IMR-90 (cell line): ENCODE measurements around the gene ADAMTS8. TPM values are rescaled to one million over a fixed set of nuclear protein-coding genes. Genes with fewer than 3 reads are reported as not detected.

Source experiments
- ATAC-seq: fragments of 200-7000 bp; cut with Tn5 transposase; 2 replicates; pipeline ENCODE4 v1.9.1; 2020; ENCODE audit warnings: low read depth, mild to moderate bottlenecking, moderate library complexity
- BruUV-seq: library from RNA; stranded (reverse); fragments of 400-500 nt; replicated peaks from 2 replicates; lab custom pipeline; 2021; lab: Mats Ljungman, UMichigan
- CTCF ChIA-PET: fragments of 300-600 bp; formaldehyde crosslinking; extraction: SDS; loops from one replicate; lab custom pipeline; 2021; ENCODE audit warnings: antibody characterized with exemption; lab: Yijun Ruan, JAX
- POLR2A ChIA-PET: fragments of 300-600 bp; sonication (Branson Sonifier 250); formaldehyde crosslinking; loops from one replicate; lab custom pipeline; 2022; ENCODE audit warnings: antibody characterized with exemption; ENCODE audit not compliant: unreplicated experiment; lab: Charles Lee
- DNase-seq: peaks from one replicate; pipeline ENCODE4 v3.0.0; 2013
- H2AFZ ChIP-seq: replicated peaks from 2 replicates; pipeline ENCODE3; 2013; ENCODE audit warnings: low read length, mild to moderate bottlenecking; ENCODE audit not compliant: poor library complexity
- H2AK5ac ChIP-seq: 2 replicates; pipeline ENCODE4 v1.6.1; 2013; ENCODE audit warnings: low read depth, low read length, inconsistent platforms
- H2AK9ac ChIP-seq: replicated peaks from 2 replicates; pipeline ENCODE3; 2013; ENCODE audit warnings: mild to moderate bottlenecking, low read depth, low read length, moderate library complexity; ENCODE audit not compliant: poor library complexity
- H2BK120ac ChIP-seq: 2 replicates; pipeline ENCODE4 v1.6.1; 2013; ENCODE audit warnings: low read depth, low read length, inconsistent platforms
- H2BK15ac ChIP-seq: 3 replicates; pipeline ENCODE4 v1.6.1; 2013; ENCODE audit warnings: low read depth, low read length, inconsistent platforms
- H2BK20ac ChIP-seq: 2 replicates; pipeline ENCODE4 v1.6.1; 2013; ENCODE audit warnings: low read depth, mild to moderate bottlenecking, inconsistent platforms, low read length, moderate library complexity
- H2BK5ac ChIP-seq: 2 replicates; pipeline ENCODE4 v1.6.1; 2013; ENCODE audit warnings: mild to moderate bottlenecking, low read depth, low read length, inconsistent platforms; ENCODE audit not compliant: poor library complexity, severe bottlenecking
- H3K14ac ChIP-seq: replicated peaks from 2 replicates; pipeline ENCODE4 v1.6.1; 2013; ENCODE audit warnings: low read depth, low read length, inconsistent platforms
- H3K18ac ChIP-seq: 2 replicates; pipeline ENCODE4 v1.6.1; 2013; ENCODE audit warnings: low read depth, low read length, control low read depth
- H3K23ac ChIP-seq: 2 replicates; pipeline ENCODE4 v1.6.1; 2013; ENCODE audit warnings: low read depth, low read length, inconsistent platforms
- H3K27ac ChIP-seq: 2 replicates; pipeline ENCODE4 v1.5.1; 2013; ENCODE audit warnings: mild to moderate bottlenecking, control low read depth, low read length; ENCODE audit not compliant: insufficient read depth
- H3K27me3 ChIP-seq: 2 replicates; pipeline ENCODE4 v1.6.1; 2013; ENCODE audit warnings: low read length; ENCODE audit not compliant: control insufficient read depth, insufficient read depth
- H3K36me3 ChIP-seq: 2 replicates; pipeline ENCODE4 v1.6.1; 2013; ENCODE audit warnings: low read length, mixed read lengths; ENCODE audit not compliant: control insufficient read depth, insufficient read depth
- H3K4ac ChIP-seq: 2 replicates; pipeline ENCODE4 v1.6.1; 2013; ENCODE audit warnings: low read depth, low read length, inconsistent platforms
- H3K4me1 ChIP-seq: 2 replicates; pipeline ENCODE4 v1.6.1; 2013; ENCODE audit warnings: low read length, mixed read lengths; ENCODE audit not compliant: control insufficient read depth, insufficient read depth
- H3K4me2 ChIP-seq: 2 replicates; pipeline ENCODE4 v1.6.1; 2013; ENCODE audit warnings: low read depth, mild to moderate bottlenecking, control low read depth, low read length, moderate library complexity
- H3K4me3 ChIP-seq: 2 replicates; pipeline ENCODE4 v1.5.1; 2013; ENCODE audit warnings: low read depth, mild to moderate bottlenecking, control low read depth, low read length, moderate library complexity; ENCODE audit not compliant: insufficient read depth
- H3K56ac ChIP-seq: 2 replicates; pipeline ENCODE4 v1.6.1; 2013; ENCODE audit warnings: low read length, inconsistent platforms; ENCODE audit not compliant: insufficient read depth; ENCODE audit errors: extremely low read depth
- H3K79me1 ChIP-seq, 2 experiments: 2 replicates each; pipeline ENCODE4 v1.6.1; 2013; ENCODE audit warnings: low read length in 2 of 2, inconsistent platforms in 1 of 2, low read depth in 1 of 2
- H3K9ac ChIP-seq: 2 replicates; pipeline ENCODE4 v1.6.1; 2013; ENCODE audit warnings: low read depth, low read length, control low read depth
- H3K9me1 ChIP-seq: 2 replicates; pipeline ENCODE4 v1.6.1; 2013; ENCODE audit warnings: low read length, inconsistent platforms; ENCODE audit not compliant: insufficient read depth
- H3K9me3 ChIP-seq: 2 replicates; pipeline ENCODE4 v1.6.1; 2013; ENCODE audit warnings: low read length; ENCODE audit not compliant: control insufficient read depth, insufficient read depth
- H4K20me1 ChIP-seq: 2 replicates; pipeline ENCODE4 v1.6.1; 2013; ENCODE audit warnings: low read length, inconsistent platforms; ENCODE audit not compliant: insufficient read depth
- H4K5ac ChIP-seq: 2 replicates; pipeline ENCODE4 v1.6.1; 2013; ENCODE audit warnings: mild to moderate bottlenecking, low read depth, low read length, control low read depth
- H4K8ac ChIP-seq, 2 experiments: 2 replicates each; pipeline ENCODE4 v1.6.1; 2013; ENCODE audit warnings: low read depth in 2 of 2, low read length in 2 of 2, control low read depth in 1 of 2, inconsistent platforms in 1 of 2
- H4K91ac ChIP-seq: 2 replicates; pipeline ENCODE4 v1.6.1; 2013; ENCODE audit warnings: low read depth, low read length, inconsistent platforms; ENCODE audit not compliant: insufficient read depth
- CEBPB ChIP-seq: IDR thresholded peaks from 2 replicates; pipeline ENCODE4 v1.6.1; 2012; ENCODE audit warnings: low read depth, low read length, improper control_type of control experiment
- FOS ChIP-seq: fragments of 150-350 bp; IDR thresholded peaks from 2 replicates; pipeline ENCODE4 v1.6.1; 2016; ENCODE audit warnings: low read depth, low read length
- MAZ ChIP-seq: IDR thresholded peaks from 2 replicates; pipeline ENCODE4 v1.6.1; 2012; ENCODE audit warnings: low read depth, mild to moderate bottlenecking, low read length, improper control_type of control experiment, moderate library complexity, borderline replicate concordance
- MXI1 ChIP-seq: IDR thresholded peaks from 2 replicates; pipeline ENCODE4 v1.6.1; 2012; ENCODE audit warnings: low read depth, mild to moderate bottlenecking, low read length, moderate library complexity, borderline replicate concordance
- NFE2L2 ChIP-seq: fragments of 150-350 bp; IDR thresholded peaks from 2 replicates; pipeline ENCODE4 v1.6.1; 2016; ENCODE audit warnings: low read depth, mild to moderate bottlenecking, low read length
- POLR2A ChIP-seq: IDR thresholded peaks from 2 replicates; pipeline ENCODE4 v1.6.1; 2012; ENCODE audit warnings: mild to moderate bottlenecking, low read depth, low read length
- RAD21 ChIP-seq: IDR thresholded peaks from 2 replicates; pipeline ENCODE4 v1.6.1; 2012; ENCODE audit warnings: low read length, improper control_type of control experiment
- RFX5 ChIP-seq: IDR thresholded peaks from 2 replicates; pipeline ENCODE4 v1.8.0; 2012; ENCODE audit warnings: low read depth, mild to moderate bottlenecking, low read length, moderate library complexity
- SMC3 ChIP-seq: fragments of 150-350 bp; IDR thresholded peaks from 2 replicates; pipeline ENCODE4 v1.6.1; 2016; ENCODE audit warnings: low read depth, mild to moderate bottlenecking, antibody characterized with exemption, low read length, moderate library complexity
- WGBS, 2 experiments: methylation state at CpG; one replicate each; pipeline versions ENCODE4 v1.1.5 to v1.1.7; 2013; ENCODE audit warnings: missing lambda C conversion rate in 2 of 2; ENCODE audit not compliant: insufficient read length in 1 of 2; ENCODE audit errors: extremely low coverage in 2 of 2; 5-methylcytosine and 5-hydroxymethylcytosine counted together
- dilution Hi-C: fragments of 300-500 bp; cut with HindIII; formaldehyde crosslinking; loops from one replicate; pipeline ENCODE4 v1.14.3; 2018; ENCODE audit warnings: low sequenced_read_pairs; ENCODE audit not compliant: unreplicated experiment
- in situ Hi-C: fragments of 300-500 bp; cut with MboI; formaldehyde crosslinking; loops from 3 replicates; pipeline ENCODE4 v1.14.3; 2019; ENCODE audit warnings: low sequenced_read_pairs, inconsistent platforms, mixed read lengths
- intact Hi-C: fragments of 100-400 bp; cut with micrococcal nuclease; formaldehyde crosslinking; loops from 2 replicates; pipeline ENCODE4 v1.10.0; 2022
- polyA plus RNA-seq, 3 experiments: library from polyadenylated mRNA; depleted of rRNA; stranded (reverse); fragments of >200 nt; gene quantifications; 2 replicates each; pipeline ENCODE4 v1.2.3, GENCODE V29; 2012; ENCODE audit warnings: low replicate concordance in 1 of 3
- total RNA-seq: library from RNA; depleted of rRNA; stranded (reverse); fragments of >200 nt; gene quantifications from 2 replicates; pipeline ENCODE4 v1.2.3, GENCODE V29; 2012
- TF ChIP-seq, protein P1 (sequence below): conservative IDR thresholded peaks from 2 replicates; pipeline ENCODE4 v1.5.1; 2012; ENCODE audit warnings: mild to moderate bottlenecking, low read depth, low read length, improper control_type of control experiment

ADAMTS8 gene
- total and polyA plus RNA-seq, 2 of the 4 experiments (the other 2 are of a cell fraction) = under 0.01 to 0.60 TPM

- H3K27ac ChIP-seq = 0 out of 2 replicates have a peak overlapping the region, but pooled peaks have one; percentile 97
- no peak overlapping the region for H2AFZ ChIP-seq
- peak overlapping the region in 1 of 2 experiments; percentile 78; a peak in 1 of 4 replicates for H4K8ac ChIP-seq
- peak overlapping the region; percentile 97 for H2BK20ac ChIP-seq
- H3K4me3 ChIP-seq = no peak overlapping the region
- peaks cover 0 to 3% of the 10 kb centered on the region in 2 experiments; a peak in 1 of 4 replicates for H3K79me1 ChIP-seq
- H3K4me1 ChIP-seq = peaks cover 39% of the 10 kb centered on the region
- no peak overlapping the region for H3K9ac ChIP-seq
- no peaks in the 10 kb centered on the region for H3K9me3 ChIP-seq
- dilution Hi-C loops (no loop called here), in situ Hi-C loops (no loop called here), intact Hi-C loops (loop anchor here (5.0 kb wide), 2 partner anchors 127 to 162 kb away; no protein-coding TSS in a partner anchor)
- H2AK5ac ChIP-seq = peak overlapping the region; percentile 21; the same call in 1 of the 2 replicates
- peak overlapping the region; percentile 57 for H3K14ac ChIP-seq
- H4K91ac ChIP-seq = peak overlapping the region; percentile 98
- 100% methylated on average over 2 of the region's 10 CpGs; no CpG with 5 or more reads in 1 of the 2 experiments for WGBS, 2 experiments
- no peaks in the 10 kb centered on the region for H4K20me1 ChIP-seq
- ChIA-PET CTCF (interaction anchor here (0.6 to 0.8 kb wide), 3 partner anchors 23 to 352 kb away, joined by 3 to 4 read pairs (median 3); no protein-coding TSS in a partner anchor), POLR2A (no interaction called here)
- no peak overlapping the region; the same call in 1 of the 2 replicates for H3K18ac ChIP-seq
- TF ChIP-seq, protein P1, sequence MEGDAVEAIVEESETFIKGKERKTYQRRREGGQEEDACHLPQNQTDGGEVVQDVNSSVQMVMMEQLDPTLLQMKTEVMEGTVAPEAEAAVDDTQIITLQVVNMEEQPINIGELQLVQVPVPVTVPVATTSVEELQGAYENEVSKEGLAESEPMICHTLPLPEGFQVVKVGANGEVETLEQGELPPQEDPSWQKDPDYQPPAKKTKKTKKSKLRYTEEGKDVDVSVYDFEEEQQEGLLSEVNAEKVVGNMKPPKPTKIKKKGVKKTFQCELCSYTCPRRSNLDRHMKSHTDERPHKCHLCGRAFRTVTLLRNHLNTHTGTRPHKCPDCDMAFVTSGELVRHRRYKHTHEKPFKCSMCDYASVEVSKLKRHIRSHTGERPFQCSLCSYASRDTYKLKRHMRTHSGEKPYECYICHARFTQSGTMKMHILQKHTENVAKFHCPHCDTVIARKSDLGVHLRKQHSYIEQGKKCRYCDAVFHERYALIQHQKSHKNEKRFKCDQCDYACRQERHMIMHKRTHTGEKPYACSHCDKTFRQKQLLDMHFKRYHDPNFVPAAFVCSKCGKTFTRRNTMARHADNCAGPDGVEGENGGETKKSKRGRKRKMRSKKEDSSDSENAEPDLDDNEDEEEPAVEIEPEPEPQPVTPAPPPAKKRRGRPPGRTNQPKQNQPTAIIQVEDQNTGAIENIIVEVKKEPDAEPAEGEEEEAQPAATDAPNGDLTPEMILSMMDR = no peak
- no peak for TF ChIP-seq MAZ
- no peak for TF ChIP-seq POLR2A
- no peak for TF ChIP-seq MXI1
- TF ChIP-seq RFX5 = no peak
- no peak for TF ChIP-seq CEBPB
- TF ChIP-seq NFE2L2 = no peak
- TF ChIP-seq RAD21 = no peak
- no peak for TF ChIP-seq SMC3
- TF ChIP-seq FOS = no peak
- no peak overlapping the region for H3K4me2 ChIP-seq
- H2BK15ac ChIP-seq = peak overlapping the region; percentile 99; the same call in 1 of the 3 replicates
- ATAC-seq (no peak), DNase-seq (no peak)
- H2BK5ac ChIP-seq = no peak overlapping the region
- H2BK120ac ChIP-seq = peak overlapping the region; percentile 98
- no peak overlapping the region for H3K56ac ChIP-seq
- peaks cover 29% of the 10 kb centered on the region for H3K9me1 ChIP-seq
- H3K36me3 ChIP-seq = peaks cover 62% of the 10 kb centered on the region
- H3K23ac ChIP-seq = no peak overlapping the region
- H4K5ac ChIP-seq = no peak overlapping the region
- no peak overlapping the region for H2AK9ac ChIP-seq
- BruUV-seq = no TSS peak
- H3K27me3 ChIP-seq = no peaks in the 10 kb centered on the region
- H3K4ac ChIP-seq = peak overlapping the region; percentile 25; the same call in 1 of the 2 replicates
These were observed 47.1 kb upstream of the ADAMTS8 start for GRCh38 chr11:130475426-130476053.
